Right lobe of liver (tissue), 6 donors: ENCODE measurements around the gene ZFP3. TPM values are rescaled to one million over a fixed set of nuclear protein-coding genes. Genes with fewer than 3 reads are reported as not detected.
"Not testable (repeated sequence)": the region's sequence is repeated elsewhere in the genome, so short reads cannot be mapped to it uniquely, and the experiment has no call there.

Source experiments
- ATAC-seq, 4 donors: fragments of 200-7000 bp; cut with Tn5 transposase; one replicate each; pipeline ENCODE4 v1.9.1; 2020; ENCODE audit warnings: mild to moderate bottlenecking in 4 of 4, moderate library complexity in 4 of 4
- DNase-seq, 3 donors: peaks; one replicate each; pipeline ENCODE4 v3.0.0-alpha.2; 2020
- H3K27ac ChIP-seq, 3 donors: fragments of 200-600 bp; one replicate each; pipeline ENCODE4 v1.8.0; 2022
- H3K27me3 ChIP-seq, 2 donors: fragments of 200-600 bp; one replicate each; pipeline ENCODE4 v1.8.0; 2022
- H3K36me3 ChIP-seq, 4 donors: fragments of 200-600 bp; sonication (generic) in 1 of 4; one replicate each; pipeline versions ENCODE4 v1.5.1 to v1.8.0; 2017 to 2022; ENCODE audit warnings: control low read depth in 1 of 4
- H3K4me1 ChIP-seq, 4 donors: fragments of 200-600 bp; sonication (generic) in 1 of 4; one replicate each; pipeline versions ENCODE4 v1.5.1 to v1.8.0; 2017 to 2022; ENCODE audit warnings: control low read depth in 1 of 4
- H3K4me3 ChIP-seq, 3 donors: fragments of 200-600 bp; one replicate each; pipeline ENCODE4 v1.8.0; 2022
- H3K9me3 ChIP-seq, 4 donors: fragments of 200-600 bp; sonication (generic) in 1 of 4; one replicate each; pipeline versions ENCODE4 v1.5.1 to v1.8.0; 2017 to 2022; ENCODE audit warnings: control low read depth in 1 of 4
- CTCF ChIP-seq, 4 donors: fragments of 200-600 bp in 3 of 4; fragments of 450-650 bp in 1 of 4; IDR thresholded peaks; one replicate each; pipeline versions ENCODE4 v1.5.1 to v1.8.0; 2016 to 2022; ENCODE audit warnings: antibody characterized with exemption in 4 of 4, mild to moderate bottlenecking in 2 of 4
- POLR2A ChIP-seq: fragments of 450-650 bp; IDR thresholded peaks from one replicate; pipeline ENCODE4 v1.6.1; 2017; ENCODE audit warnings: antibody characterized with exemption, mild to moderate bottlenecking
- WGBS: methylation state at CpG from one replicate; pipeline ENCODE4 v1.1.6; 2018; ENCODE audit warnings: low coverage, low lambda C conversion rate; ENCODE audit not compliant: insufficient coverage; ENCODE audit errors: missing lambda C conversion rate; 5-methylcytosine and 5-hydroxymethylcytosine counted together
- intact Hi-C, 2 donors: fragments of 100-400 bp; cut with DNase I; formaldehyde crosslinking; loops; one replicate each; pipeline versions ENCODE4 v1.11.2 to v1.14.1; 2022
- total RNA-seq, 6 experiments: library from RNA; depleted of rRNA in 2 of 6; stranded (reverse); fragments of >200 nt in 2 of 6; fragmentation: NEBNext Ultra II Directional in 3 of 6; extraction: Animal tissue kit (Norgen Biotek cat#: 25700) in 3 of 6; gene quantifications; one replicate each; pipeline versions ENCODE4 v1.1.0 to v1.2.4, GENCODE V29; 2016 to 2023
- donor health status: DM: no; HTN: yes; CAD: no.
- donor health status: DM: no; HTN: no; CAD: no.
- donor health status: DM: no; HTN: no; CAD: no.
- donor health status: DM: no; HTN: yes; CAD: no.
- donor health status: DM: no; HTN: yes; CAD: no.

ZFP3 gene
- total RNA-seq, 6 experiments from 2014 or later, result 0.51 to 1.6 (median 0.87) TPM

GRCh38 chr17:5121186-5121841 is 43.0 kb downstream of the ZFP3 start:
- DNase-seq, result peak in 1 of 3 donors; percentile 31
- no peak overlapping the region for H3K4me3 ChIP-seq
- no peaks in the 10 kb centered on the region for H3K36me3 ChIP-seq
- ATAC-seq, result no peak
- TF ChIP-seq POLR2A (no peak), CTCF (IDR thresholded peaks at IDR 0.05) (no peak)
- H3K27ac ChIP-seq, result no peak overlapping the region
- intact Hi-C loops, result no loop called here
- no peaks in the 10 kb centered on the region for H3K4me1 ChIP-seq
- WGBS, result 73% methylated on average over 7 of the region's 16 CpGs
- no peaks in the 10 kb centered on the region for H3K9me3 ChIP-seq
- H3K27me3 ChIP-seq, result peaks cover under 1% of the 10 kb centered on the region in 2 donors

GRCh38 chr17:5122056-5122455 is 43.8 kb downstream of the ZFP3 start:
- H3K36me3 ChIP-seq, ATAC-seq, H3K27ac ChIP-seq, H3K4me3 ChIP-seq, H3K4me1 ChIP-seq, intact Hi-C loops, H3K9me3 ChIP-seq, H3K27me3 ChIP-seq: not testable (repeated sequence)
- DNase-seq, result peak in 1 of 3 donors; percentile 14
- 77% methylated on average over 7 of the region's 7 CpGs for WGBS

GRCh38 chr17:5122586-5123342 is 44.5 kb downstream of the ZFP3 start:
- Histone ChIP-seq H3K27ac (no peak overlapping the region), H3K9me3 (no peaks in the 10 kb centered on the region), H3K4me1 (no peaks in the 10 kb centered on the region), H3K4me3 (peak overlapping the region in 1 of 3 donors; percentile 10), H3K36me3 (no peaks in the 10 kb centered on the region), H3K27me3 (no peaks in the 10 kb centered on the region)
- intact Hi-C loops, result no loop called here
- no peak for TF ChIP-seq CTCF (IDR thresholded peaks at IDR 0.05)
- TF ChIP-seq POLR2A, result no peak
- DNase-seq (peak in 1 of 3 donors; percentile 39), ATAC-seq (peak in 3 of 4 donors; percentile 49 to 57 (median 49))
- WGBS, result 5% methylated on average over 12 of the region's 75 CpGs

GRCh38 chr17:5123343-5124124 is 45.3 kb downstream of the ZFP3 start:
- Histone ChIP-seq H3K27ac (no peak overlapping the region), H3K27me3 (no peaks in the 10 kb centered on the region), H3K4me1 (no peaks in the 10 kb centered on the region), H3K9me3 (no peaks in the 10 kb centered on the region), H3K36me3 (no peaks in the 10 kb centered on the region), H3K4me3 (peak overlapping the region in 1 of 3 donors; percentile 10)
- DNase-seq (peak in 1 of 3 donors; percentile 32), ATAC-seq (peak in 2 of 4 donors; percentile 12 to 30)
- TF ChIP-seq CTCF (IDR thresholded peaks at IDR 0.05) (no peak), POLR2A (no peak)
- intact Hi-C loops, result no loop called here
- 86% methylated on average over 11 of the region's 53 CpGs for WGBS

- DNase-seq (peak in 1 of 3 donors; percentile 10), ATAC-seq (peak in 1 of 4 donors; percentile 31)
- H3K4me3 ChIP-seq, H3K36me3 ChIP-seq, intact Hi-C loops, H3K9me3 ChIP-seq, H3K27me3 ChIP-seq, H3K4me1 ChIP-seq, H3K27ac ChIP-seq: not testable (repeated sequence)
- WGBS, result 60% methylated on average over 2 of the region's 5 CpGs
Observed at GRCh38 chr17:5124125-5124760, 46.0 kb downstream of the ZFP3 start.

GRCh38 chr17:5124896-5125295 is 46.6 kb downstream of the ZFP3 start:
- ATAC-seq, H3K4me1 ChIP-seq, H3K36me3 ChIP-seq, H3K4me3 ChIP-seq, H3K27ac ChIP-seq, H3K27me3 ChIP-seq, intact Hi-C loops, H3K9me3 ChIP-seq: not testable (repeated sequence)
- 65% methylated on average over 4 of the region's 7 CpGs for WGBS
- peak in 1 of 3 donors; percentile 22 for DNase-seq
